Heart left ventricle (tissue), 13 donors: Measurements from ENCODE around the gene TOGARAM1.

Source experiments
- CTCF ChIP-seq, 12 donors: fragments of 200-600 bp; sonication (generic) in 4 of 12; IDR thresholded peaks; one replicate each; pipeline versions ENCODE4 v1.5.0 to v1.8.0; 2018 to 2022; ENCODE audit warnings: antibody characterized with exemption in 12 of 12, mild to moderate bottlenecking in 5 of 12
- POLR2A ChIP-seq, 2 donors: fragments of 450-650 bp; IDR thresholded peaks; one replicate each; pipeline ENCODE4 v1.6.1; 2017; ENCODE audit warnings: antibody characterized with exemption in 2 of 2, mild to moderate bottlenecking in 2 of 2, moderate library complexity in 2 of 2
- donor health status: ischemic (EF 13 %, LVEDD 7.1; RV severe dilation, severe dysfunction).
- donor health status: DM: no; HTN: yes; CAD: no.
- donor health status: DM: no; HTN: no; CAD: no.
- donor health status: ischemic (EF 25% LVEDD 6.9; RV normal size, moderate dysfunction).
- donor health status: ischemic (EF 25% LVEDD 5.7; RV mildly dilated, moderate dysfunction).
- donor health status: ischemic (EF 35%, LVEDD 5.7; RV mildly dilated, moderate dysfunction).
- donor health status: nonischemic (EF 11% LVEDD 7.7; RV severe dilation, severe dysfunction).
- donor health status: DM: yes; HTN: yes; CAD: no.
- donor health status: PGD.
- donor health status: ischemic (EF 29% LVEDD 5.4; RV normal size, mild dysfunction).
- donor health status: nonischemic (EF 23%, LVEDD 6.1; RV moderate dilation, normal function).

- no peak for TF ChIP-seq CTCF (IDR thresholded peaks at IDR 0.05)
- no peak for TF ChIP-seq POLR2A (IDR thresholded peaks at IDR 0.05)
Measured at GRCh38 chr14:44944107-44944506, 17.9 kb upstream of the TOGARAM1 start.
